GM12878 (cell line): Measurements from ENCODE around the gene RIPOR3. TPM values are rescaled to one million over a fixed set of nuclear protein-coding genes. Genes with fewer than 3 reads are reported as not detected.

Source experiments
- ATAC-seq: fragments of 200-7000 bp; cut with Tn5 transposase; 3 replicates; pipeline ENCODE4 v1.9.1; 2020; ENCODE audit warnings: mild to moderate bottlenecking, moderate library complexity
- BruUV-seq: library from RNA; stranded (reverse); fragments of 400-500 nt; replicated peaks from 2 replicates; lab custom pipeline; 2021; lab: Mats Ljungman, UMichigan
- CTCF ChIA-PET: fragments of 300-600 bp; sonication (Branson Sonifier 250); formaldehyde crosslinking; extraction: SDS; loops from one replicate; lab custom pipeline; 2021; ENCODE audit warnings: inconsistent platforms; lab: Yijun Ruan, JAX
- POLR2A ChIA-PET: fragments of 350-600 bp; formaldehyde crosslinking; extraction: SDS; loops from one replicate; lab custom pipeline; 2021; ENCODE audit warnings: inconsistent platforms; lab: Charles Lee
- RAD21 ChIA-PET: fragments of 300-600 bp; sonication (Branson Sonifier 250); formaldehyde crosslinking; loops from one replicate; lab custom pipeline; 2023; ENCODE audit warnings: antibody characterized with exemption; ENCODE audit not compliant: unreplicated experiment; lab: Charles Lee
- SMC1A ChIA-PET: fragments of 300-600 bp; sonication (Branson Sonifier 250); formaldehyde crosslinking; loops from one replicate; lab custom pipeline; 2023; ENCODE audit not compliant: unreplicated experiment, uncharacterized antibody; lab: Charles Lee
- DNase-seq: peaks from one replicate; pipeline ENCODE4 v3.0.0-alpha.2; 2011; ENCODE audit warnings: low read depth, low spot score
- FAIRE-seq: peaks from 3 replicates; lab custom pipeline; 2011; peaks lifted over from hg19 to GRCh38; lab: Jason Lieb, UNC
- H2AFZ ChIP-seq: 2 replicates; pipeline ENCODE4 v1.6.0; 2011; ENCODE audit warnings: low read depth, low read length, control low read depth; ENCODE audit not compliant: control insufficient read depth
- H3K27ac ChIP-seq: 2 replicates; pipeline ENCODE4 v1.5.1; 2011; ENCODE audit warnings: control low read depth; ENCODE audit not compliant: control insufficient read depth, insufficient read depth
- H3K27me3 ChIP-seq, 2 experiments: replicated peaks in 1 of 2; 2 replicates each; pipeline versions ENCODE4 v1.6.0 to v1.6.1; 2011; ENCODE audit warnings: low read length in 1 of 2; ENCODE audit not compliant: control insufficient read depth in 2 of 2, insufficient read depth in 2 of 2
- H3K36me3 ChIP-seq, 2 experiments: 2 replicates each; pipeline ENCODE4 v1.5.1; 2011; ENCODE audit warnings: low read length in 1 of 2; ENCODE audit not compliant: control insufficient read depth in 2 of 2, insufficient read depth in 2 of 2
- H3K4me1 ChIP-seq: 2 replicates; pipeline ENCODE4 v1.6.1; 2011; ENCODE audit warnings: mild to moderate bottlenecking, low read length, moderate library complexity, mixed read lengths; ENCODE audit not compliant: control insufficient read depth, insufficient read depth
- H3K4me2 ChIP-seq: 2 replicates; pipeline ENCODE4 v1.6.0; 2011; ENCODE audit warnings: control low read depth; ENCODE audit not compliant: control insufficient read depth, insufficient read depth
- H3K4me3 ChIP-seq: fragments of 200-600 bp; sonication (generic); 2 replicates; pipeline ENCODE4 v1.5.1; 2016
- H3K79me2 ChIP-seq: 2 replicates; pipeline ENCODE4 v1.6.0; 2011; ENCODE audit warnings: low read length; ENCODE audit not compliant: control insufficient read depth, insufficient read depth
- H3K9ac ChIP-seq: 2 replicates; pipeline ENCODE4 v1.8.0; 2011; ENCODE audit warnings: low read length, control low read depth, mixed read lengths; ENCODE audit not compliant: control insufficient read depth, insufficient read depth
- H3K9me3 ChIP-seq: replicated peaks from 3 replicates; pipeline ENCODE4 v1.5.1; 2011; ENCODE audit warnings: mild to moderate bottlenecking, low read length; ENCODE audit not compliant: control insufficient read depth, insufficient read depth
- H4K20me1 ChIP-seq: 2 replicates; pipeline ENCODE4 v1.6.0; 2011; ENCODE audit not compliant: control insufficient read depth, insufficient read depth
- CBX3 ChIP-seq: fragments of 200-600 bp; sonication (generic); IDR thresholded peaks from 2 replicates; pipeline ENCODE4 v1.6.1; 2016; ENCODE audit warnings: low read depth, borderline replicate concordance
- ETV6 ChIP-seq, 2 experiments: fragments of 450-650 bp in 1 of 2; IDR thresholded peaks in 1 of 2; conservative IDR thresholded peaks in 1 of 2; 2 replicates each; pipeline ENCODE4 v1.6.1; 2014; ENCODE audit warnings: antibody characterized with exemption in 1 of 2, borderline replicate concordance in 1 of 2, low read depth in 1 of 2, mild to moderate bottlenecking in 1 of 2, moderate library complexity in 1 of 2
- NFXL1 ChIP-seq: fragments of 450-650 bp; IDR thresholded peaks from 2 replicates; pipeline ENCODE4 v1.6.1; 2017; ENCODE audit warnings: antibody characterized with exemption, mild to moderate bottlenecking, borderline replicate concordance
- NFYB ChIP-seq: IDR thresholded peaks from 2 replicates; pipeline ENCODE4 v1.6.1; 2011; ENCODE audit warnings: low read depth, mild to moderate bottlenecking, low read length, improper control_type of control experiment, moderate library complexity; ENCODE audit not compliant: insufficient read depth
- ZNF24 ChIP-seq: fragments of 450-650 bp; IDR thresholded peaks from 2 replicates; pipeline ENCODE4 v1.6.1; 2017; ENCODE audit warnings: antibody characterized with exemption, mild to moderate bottlenecking
- WGBS: methylation state at CpG from one replicate; pipeline ENCODE4 v1.1.6; 2016; ENCODE audit warnings: low lambda C conversion rate; ENCODE audit not compliant: insufficient replicate concordance, insufficient coverage; ENCODE audit errors: missing lambda C conversion rate; 5-methylcytosine and 5-hydroxymethylcytosine counted together
- in situ Hi-C: fragments of 300-500 bp; cut with MboI; formaldehyde crosslinking; loops from 9 replicates; pipeline ENCODE4 v1.14.3; 2018; ENCODE audit warnings: mixed read lengths
- intact Hi-C: fragments of 100-400 bp; cut with micrococcal nuclease; formaldehyde crosslinking; loops from one replicate; pipeline ENCODE4 v1.14.2; 2022; ENCODE audit not compliant: unreplicated experiment
- polyA plus RNA-seq, 11 experiments: library from polyadenylated mRNA; depleted of rRNA in 4 of 11; unstranded in 6 of 11; stranded (reverse) in 5 of 11; fragments of >200 nt; fragmentation: Nextera tagmentation in 4 of 11; fragmentation: Illumina TruSeq in 1 of 11; extraction: Ambion mirVana in 4 of 11; extraction: Trizol in 1 of 11; gene quantifications; 1 replicate in 1 of 11; 2 replicates in 10 of 11; pipeline versions ENCODE4 v1.2.1 to v1.2.3, GENCODE V29; 2011 to 2016; ENCODE audit warnings: inconsistent platforms in 2 of 11, missing spikeins in 2 of 11, low read depth in 1 of 11
- total RNA-seq, 4 experiments: library from RNA; depleted of rRNA in 3 of 4; stranded (reverse); fragments of >200 nt in 3 of 4; fragmentation: Illumina TruSeq in 1 of 4; extraction: Trizol in 1 of 4; gene quantifications; 2 replicates each; pipeline versions ENCODE4 v1.2.1 to v1.2.3, GENCODE V29; 2013 to 2021

The RIPOR3 gene
- total and polyA plus RNA-seq, 10 of the 15 experiments (the other 5 are each of a cell fraction or from before 2014, with no cell fraction given), result 0.04 to 0.55 (median 0.12) TPM; not detected in 6

GRCh38 chr20:50686821-50687220 is 4.5 kb downstream of the RIPOR3 start:
- no peaks in the 10 kb centered on the region for H3K4me1 ChIP-seq
- ChIA-PET RAD21 (no interaction called here), POLR2A (no interaction called here), SMC1A (no interaction called here), CTCF (no interaction called here)
- H4K20me1 ChIP-seq, result no peaks in the 10 kb centered on the region
- TF ChIP-seq ZNF24 (no peak), ETV6 (conservative IDR thresholded peaks at IDR 0.05 in 1 of 2, IDR thresholded peaks at IDR 0.05 in 1 of 2; ENCODE audit: borderline replicate concordance in 1 of 2, low read depth in 1 of 2) (0 out of 4 replicates have a peak, but pooled peaks of 1 of the 2 experiments have one; percentile 46)
- in situ Hi-C loops (no loop called here), intact Hi-C loops (no loop called here)
- H3K9ac ChIP-seq, result no peak overlapping the region
- no peak overlapping the region for H3K4me3 ChIP-seq
- no TSS peak for BruUV-seq
- WGBS, result 60% methylated on average over 10 of the region's 10 CpGs
- no peaks in the 10 kb centered on the region for H3K36me3 ChIP-seq
- ATAC-seq, result no peak
- H3K27me3 ChIP-seq, result peaks cover 3 to 8% of the 10 kb centered on the region in 2 experiments; a peak in 3 of 4 replicates
- no peak overlapping the region for H2AFZ ChIP-seq
- FAIRE-seq, result no peak
- DNase-seq, result no peak
- no peak overlapping the region for H3K4me2 ChIP-seq
- H3K27ac ChIP-seq, result no peak overlapping the region
- H3K9me3 ChIP-seq, result no peaks in the 10 kb centered on the region
- no peaks in the 10 kb centered on the region for H3K79me2 ChIP-seq

- no peak overlapping the region for H3K4me2 ChIP-seq
- WGBS, result 46% methylated on average over 6 of the region's 6 CpGs
- ChIA-PET RAD21 (no interaction called here), POLR2A (no interaction called here), SMC1A (no interaction called here), CTCF (no interaction called here)
- no peak overlapping the region for H3K9ac ChIP-seq
- H3K27me3 ChIP-seq, result no peaks in the 10 kb centered on the region
- no peak for ATAC-seq
- H3K4me3 ChIP-seq, result no peak overlapping the region
- no peak overlapping the region for H2AFZ ChIP-seq
- H3K79me2 ChIP-seq, result no peaks in the 10 kb centered on the region
- in situ Hi-C loops, result no loop called here
- no peaks in the 10 kb centered on the region for H3K4me1 ChIP-seq
- TF ChIP-seq CBX3, result no peak
- no peak for TF ChIP-seq NFYB
- peak; percentile 61; the same call in 1 of the 2 replicates for TF ChIP-seq NFXL1
- TF ChIP-seq ETV6 (conservative IDR thresholded peaks at IDR 0.05 in 1 of 2, IDR thresholded peaks at IDR 0.05 in 1 of 2; ENCODE audit: borderline replicate concordance in 1 of 2, low read depth in 1 of 2), result no peak
- no peaks in the 10 kb centered on the region for H3K36me3 ChIP-seq
- H3K27ac ChIP-seq, result no peak overlapping the region
- no TSS peak for BruUV-seq
- no peak for FAIRE-seq
- no peak for DNase-seq
- intact Hi-C loops, result no loop called here
- no peaks in the 10 kb centered on the region for H3K9me3 ChIP-seq
- no peaks in the 10 kb centered on the region for H4K20me1 ChIP-seq
Observed at GRCh38 chr20:50683570-50683969, 7.8 kb downstream of the RIPOR3 start.
